ENCODE results near the gene AMDHD2.

Gene AMDHD2

GRCh38 chr16:2474877-2475412, 45.2 kb upstream of the AMDHD2 start, which contains the start of gene TBC1D24:
Gene TBC1D24 (plus strand): TSS chr16:2475127. CDS start chr16:2496149, 21,022 bp downstream.
- H3K36me3 ChIP-seq (ENCODE audit: low read depth) = no peaks in the 10 kb centered on the region
- no peaks in the 10 kb centered on the region for H3K9me3 ChIP-seq (ENCODE audit: severe bottlenecking)
- peak within 1 kb of the TSS; percentile 64 for H3K4me3 ChIP-seq (ENCODE audit: severe bottlenecking)
- no peak for TF ChIP-seq CTCF (IDR thresholded peaks at IDR 0.05; ENCODE audit: poor library complexity, severe bottlenecking)
- peak within 1 kb of the TSS; percentile 54 for H3K27ac ChIP-seq (ENCODE audit: poor library complexity, severe bottlenecking)
- H3K4me1 ChIP-seq (ENCODE audit: insufficient read depth, poor library complexity, severe bottlenecking) = no peaks in the 10 kb centered on the region
- no peak for DNase-seq (ENCODE audit: low spot score)
- peak; percentile 64 for ATAC-seq (ENCODE audit: low read depth)
- H3K27me3 ChIP-seq (ENCODE audit: insufficient read depth, poor library complexity, severe bottlenecking) = peaks cover 6% of the 10 kb centered on the region

DNA sequence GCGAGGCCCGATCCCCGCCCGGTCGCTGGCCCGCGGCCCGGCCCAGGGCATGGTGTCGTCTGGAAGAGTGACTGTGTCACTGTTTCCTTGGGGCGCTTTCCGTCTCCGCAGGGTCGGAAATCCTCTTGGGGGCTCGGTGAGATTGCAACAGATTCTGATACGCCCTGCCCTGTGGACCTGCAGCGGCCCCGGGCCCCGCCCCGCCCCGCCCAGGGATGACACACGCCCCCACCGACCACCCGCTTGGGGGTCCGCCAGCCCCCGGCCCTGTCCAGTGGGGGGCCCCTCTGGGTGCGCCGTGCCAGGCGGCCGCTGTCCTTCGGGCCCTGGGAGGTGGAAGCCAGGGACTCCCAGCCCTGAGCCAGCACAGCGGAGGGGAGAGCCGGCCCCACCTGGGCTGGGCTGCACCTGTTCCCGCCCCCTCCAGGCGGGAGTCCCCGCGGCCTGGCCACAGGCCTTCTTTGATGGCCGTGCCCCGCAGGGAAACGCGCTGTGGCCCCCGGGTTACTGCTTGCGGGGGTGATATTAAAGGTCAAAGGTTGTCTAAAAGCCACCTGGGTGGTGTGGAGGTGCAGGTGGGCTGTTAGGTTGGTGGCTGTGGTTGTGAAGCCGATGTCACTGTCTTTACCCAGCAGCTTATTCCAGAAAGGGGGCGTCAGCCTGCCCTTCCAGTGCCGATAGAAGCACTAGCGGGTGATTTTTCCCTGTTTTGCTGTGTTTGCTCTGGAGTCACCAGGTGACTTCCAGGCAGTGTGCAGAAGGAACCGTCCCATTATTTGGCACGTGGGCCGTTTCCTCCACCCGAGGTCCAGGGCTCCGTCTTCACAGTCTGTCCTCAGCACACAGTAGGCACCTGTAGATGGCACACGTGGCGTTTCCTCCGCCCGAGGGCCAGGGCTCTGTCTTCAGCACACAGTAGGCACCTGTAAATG, 44.5 kb upstream of the AMDHD2 start:
- ATAC-seq (ENCODE audit: low read depth) (no peak), DNase-seq (ENCODE audit: low spot score) (no peak)
- peaks cover 6% of the 10 kb centered on the region for H3K27me3 ChIP-seq (ENCODE audit: insufficient read depth, poor library complexity, severe bottlenecking)

GRCh38 chr16:2476345-2476720, 43.8 kb upstream of the AMDHD2 start:
- H3K9me3 ChIP-seq (ENCODE audit: severe bottlenecking) = no peaks in the 10 kb centered on the region

More for the DNA sequence above, 44.5 kb upstream of the AMDHD2 start:
- Histone ChIP-seq H3K9me3 (ENCODE audit: severe bottlenecking) (no peaks in the 10 kb centered on the region), H3K27ac (ENCODE audit: poor library complexity, severe bottlenecking) (peak overlapping the region; percentile 54), H3K4me3 (ENCODE audit: severe bottlenecking) (peak overlapping the region; percentile 64), H3K4me1 (ENCODE audit: insufficient read depth, poor library complexity, severe bottlenecking) (no peaks in the 10 kb centered on the region), H3K36me3 (ENCODE audit: low read depth) (no peaks in the 10 kb centered on the region)
- no peak for TF ChIP-seq CTCF (IDR thresholded peaks at IDR 0.05; ENCODE audit: poor library complexity, severe bottlenecking)

DNA sequence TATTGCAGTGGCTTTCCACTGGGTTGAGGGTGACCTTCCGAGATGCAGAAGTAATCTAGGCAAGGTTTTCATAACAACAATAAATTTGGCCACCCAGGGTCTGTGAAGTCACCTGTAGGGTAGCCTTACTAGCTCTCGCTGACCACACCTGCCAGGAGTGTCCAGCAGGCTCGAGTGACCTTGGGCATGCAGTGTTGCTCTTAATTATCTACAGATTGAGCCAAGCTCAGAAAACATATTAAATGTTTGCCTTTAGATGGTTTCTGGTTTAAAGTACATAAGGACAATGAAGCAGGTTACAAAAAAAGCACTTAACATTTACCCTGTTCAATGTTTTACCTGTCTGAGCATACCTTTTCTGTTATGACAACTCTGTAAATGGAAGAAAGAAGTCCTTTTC, 43.4 kb upstream of the AMDHD2 start:
- H3K27me3 ChIP-seq (ENCODE audit: insufficient read depth, poor library complexity, severe bottlenecking) = peaks cover 6% of the 10 kb centered on the region
- no peak overlapping the region for H3K4me3 ChIP-seq (ENCODE audit: severe bottlenecking)
- H3K4me1 ChIP-seq (ENCODE audit: insufficient read depth, poor library complexity, severe bottlenecking) = no peaks in the 10 kb centered on the region
- H3K9me3 ChIP-seq (ENCODE audit: severe bottlenecking) = no peaks in the 10 kb centered on the region
- no peaks in the 10 kb centered on the region for H3K36me3 ChIP-seq (ENCODE audit: low read depth)
- TF ChIP-seq CTCF (IDR thresholded peaks at IDR 0.05; ENCODE audit: poor library complexity, severe bottlenecking) = no peak
- ATAC-seq (ENCODE audit: low read depth) (no peak), DNase-seq (ENCODE audit: low spot score) (no peak)
- no peak overlapping the region for H3K27ac ChIP-seq (ENCODE audit: poor library complexity, severe bottlenecking)

More at GRCh38 chr16:2476345-2476720, 43.8 kb upstream of the AMDHD2 start:
- H3K27ac ChIP-seq (ENCODE audit: poor library complexity, severe bottlenecking) = no peak overlapping the region
- peaks cover 6% of the 10 kb centered on the region for H3K27me3 ChIP-seq (ENCODE audit: insufficient read depth, poor library complexity, severe bottlenecking)
- H3K4me1 ChIP-seq (ENCODE audit: insufficient read depth, poor library complexity, severe bottlenecking) = no peaks in the 10 kb centered on the region
- DNase-seq (ENCODE audit: low spot score) = no peak
- no peak for ATAC-seq (ENCODE audit: low read depth)
- no peak for TF ChIP-seq CTCF (IDR thresholded peaks at IDR 0.05; ENCODE audit: poor library complexity, severe bottlenecking)
- H3K36me3 ChIP-seq (ENCODE audit: low read depth) = no peaks in the 10 kb centered on the region
- no peak overlapping the region for H3K4me3 ChIP-seq (ENCODE audit: severe bottlenecking)

All from RWPE2 (cell line).